ENCODE measurements around the gene EEF1A2.

EEF1A2 gene

GRCh38 chr20:63438121-63438520, 60.8 kb downstream of the EEF1A2 start:
- no peaks in the 10 kb centered on the region for H3K9me2 ChIP-seq (ENCODE audit: low read depth, low read length)
- TF ChIP-seq EZH2 (IDR thresholded peaks at IDR 0.05; ENCODE audit: borderline replicate concordance, low read length) (no peak), CTCF (IDR thresholded peaks at IDR 0.05; ENCODE audit: low read length) (no peak)
- no peaks in the 10 kb centered on the region; the same call in 1 of the 2 replicates for H3K27me3 ChIP-seq (ENCODE audit: insufficient read depth, low read length)

More at GRCh38 chr20:63438121-63438520, 60.8 kb downstream of the EEF1A2 start:
- H3K9me3 ChIP-seq (ENCODE audit: low read length) = no peaks in the 10 kb centered on the region
- H3K4me2 ChIP-seq (ENCODE audit: low read length) = no peak overlapping the region
- no peaks in the 10 kb centered on the region for H3K4me1 ChIP-seq (ENCODE audit: insufficient read depth, low read length, severe bottlenecking)
- H3K27ac ChIP-seq (ENCODE audit: low read depth, low read length, poor library complexity, severe bottlenecking) = no peak overlapping the region
- no peaks in the 10 kb centered on the region for H4K20me1 ChIP-seq (ENCODE audit: insufficient read depth, low read length)
- no peak overlapping the region for H2AFZ ChIP-seq (ENCODE audit: low read length)
- H3F3A ChIP-seq (ENCODE audit: insufficient read depth, low read length) = no peaks in the 10 kb centered on the region
- no peaks in the 10 kb centered on the region for H3K79me2 ChIP-seq (ENCODE audit: insufficient read depth, low read length)
- no peak overlapping the region for H3K4me3 ChIP-seq (ENCODE audit: low read depth, low read length, poor library complexity, severe bottlenecking)
- no peak overlapping the region for H3K9ac ChIP-seq (ENCODE audit: low read length)
- H3K36me3 ChIP-seq (ENCODE audit: insufficient read depth, low read length) = no peaks in the 10 kb centered on the region

Data from OCI-LY1 (cell line).